ENCODE measurements around the gene STKLD1.

STKLD1 gene

GRCh38 chr9:133345596-133345995 lies 30.6 kb upstream of the STKLD1 start:
- DNase-seq (ENCODE audit: low spot score) = no peak

DNA sequence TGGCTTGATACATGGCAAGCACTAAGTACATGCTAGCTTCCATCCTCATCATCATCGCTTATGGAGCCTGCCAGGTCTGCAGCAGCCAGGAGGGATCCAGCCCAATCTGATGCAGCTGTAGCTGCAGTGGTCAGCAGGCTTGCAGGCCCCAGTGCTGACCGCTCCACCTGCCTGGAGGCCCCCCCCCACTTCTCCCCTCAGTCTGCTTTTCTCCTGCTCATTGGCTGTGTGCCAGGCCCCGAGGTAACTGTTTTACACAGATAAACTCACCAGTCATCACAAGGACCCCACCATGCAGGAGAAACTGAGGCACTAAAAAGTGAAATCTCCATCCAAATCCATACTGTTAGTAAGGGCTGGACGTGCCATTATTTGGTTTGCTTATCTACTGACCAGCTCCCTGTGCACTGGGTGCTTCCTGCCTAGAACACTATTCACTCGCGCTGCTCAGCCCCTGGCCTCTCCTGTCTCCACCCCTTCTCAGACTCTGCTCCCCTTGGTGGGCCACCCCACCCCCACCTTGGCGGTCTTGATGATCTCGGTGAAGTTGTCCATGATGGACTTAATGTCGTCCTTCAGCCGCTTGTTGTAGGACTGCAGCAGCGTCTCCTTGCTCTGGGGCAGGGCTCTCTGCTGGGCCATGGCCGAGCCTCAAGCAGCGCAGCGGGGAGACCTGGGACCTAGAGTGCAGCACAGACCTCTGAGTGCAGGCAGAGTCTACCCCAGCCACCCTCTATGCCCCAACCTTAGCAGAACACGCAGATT lies 30.0 kb upstream of the STKLD1 start:
- no peak for DNase-seq (ENCODE audit: low spot score)

- peak; percentile 37 for DNase-seq (ENCODE audit: low spot score)
Measured at GRCh38 chr9:133347515-133347984, 28.6 kb upstream of the STKLD1 start.

GRCh38 chr9:133347985-133348717 lies 28.0 kb upstream of the STKLD1 start, which contains the start of the genes MED22 and RPL7A:
Gene MED22 (minus strand): TSS chr9:133348131. CDS start chr9:133346662, 1,469 bp downstream.
Gene RPL7A (plus strand): TSS chr9:133348218. CDS start chr9:133348244, 26 bp downstream.
- peak; percentile 96 for DNase-seq (ENCODE audit: low spot score)

DNA sequence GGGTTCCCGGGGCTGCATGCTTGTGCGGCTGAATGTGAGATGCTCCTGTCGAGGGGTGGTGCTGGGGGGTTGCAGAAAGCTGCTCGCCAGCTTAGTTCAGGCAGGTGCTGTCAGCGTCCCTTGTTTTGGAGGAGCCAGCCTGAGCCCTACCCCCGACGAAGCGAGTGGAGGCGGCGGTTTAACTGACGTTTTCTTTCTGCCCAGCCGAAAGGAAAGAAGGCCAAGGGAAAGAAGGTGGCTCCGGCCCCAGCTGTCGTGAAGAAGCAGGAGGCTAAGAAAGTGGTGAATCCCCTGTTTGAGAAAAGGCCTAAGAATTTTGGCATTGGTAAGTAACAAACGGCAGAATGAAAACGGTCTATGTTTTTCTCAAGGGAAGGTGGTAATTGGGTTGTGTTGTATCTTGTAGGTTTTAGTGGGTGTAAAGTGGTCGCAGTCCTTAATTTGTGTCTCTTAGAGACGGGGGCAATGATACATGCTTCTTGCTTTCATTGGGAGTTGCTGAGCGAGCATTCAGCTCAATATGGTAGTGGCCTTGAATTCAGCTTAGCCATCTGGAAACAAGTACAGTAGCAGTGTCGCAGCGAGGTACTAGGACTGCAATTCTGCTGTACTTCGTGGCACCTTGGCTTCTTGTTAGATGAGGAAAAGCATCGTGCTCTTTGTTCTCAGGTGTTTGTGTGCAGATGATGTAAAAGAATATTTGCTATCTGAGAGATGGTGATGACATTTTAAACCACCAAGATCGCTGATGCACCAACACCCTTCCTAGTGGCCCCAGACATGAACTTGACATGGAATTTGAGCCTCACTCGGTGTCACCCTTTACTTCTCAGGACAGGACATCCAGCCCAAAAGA lies 27.2 kb upstream of the STKLD1 start:
- no peak for DNase-seq (ENCODE audit: low spot score)

- no peak for DNase-seq (ENCODE audit: low spot score)
Measured at GRCh38 chr9:133349965-133350616, 26.1 kb upstream of the STKLD1 start.

DNA sequence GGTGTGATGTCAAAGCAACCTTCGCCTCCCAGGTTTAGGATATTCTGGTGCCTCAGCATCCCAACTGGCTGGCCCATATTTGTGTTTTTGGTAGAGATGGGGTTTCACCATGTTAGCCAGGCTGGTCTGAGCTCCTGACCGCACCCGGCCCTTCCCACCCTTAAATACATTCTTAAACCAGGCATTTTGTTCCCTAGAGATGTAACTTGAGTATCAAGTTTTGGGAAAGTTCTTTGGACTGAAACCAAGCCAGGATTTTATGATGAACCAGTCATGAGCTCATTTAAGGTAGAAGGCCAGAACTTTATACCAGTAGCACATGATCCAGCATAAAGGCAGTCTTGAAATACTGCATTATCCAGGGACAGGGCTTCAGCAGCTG lies 24.6 kb upstream of the STKLD1 start:
- no peak for DNase-seq (ENCODE audit: low spot score)

DNA sequence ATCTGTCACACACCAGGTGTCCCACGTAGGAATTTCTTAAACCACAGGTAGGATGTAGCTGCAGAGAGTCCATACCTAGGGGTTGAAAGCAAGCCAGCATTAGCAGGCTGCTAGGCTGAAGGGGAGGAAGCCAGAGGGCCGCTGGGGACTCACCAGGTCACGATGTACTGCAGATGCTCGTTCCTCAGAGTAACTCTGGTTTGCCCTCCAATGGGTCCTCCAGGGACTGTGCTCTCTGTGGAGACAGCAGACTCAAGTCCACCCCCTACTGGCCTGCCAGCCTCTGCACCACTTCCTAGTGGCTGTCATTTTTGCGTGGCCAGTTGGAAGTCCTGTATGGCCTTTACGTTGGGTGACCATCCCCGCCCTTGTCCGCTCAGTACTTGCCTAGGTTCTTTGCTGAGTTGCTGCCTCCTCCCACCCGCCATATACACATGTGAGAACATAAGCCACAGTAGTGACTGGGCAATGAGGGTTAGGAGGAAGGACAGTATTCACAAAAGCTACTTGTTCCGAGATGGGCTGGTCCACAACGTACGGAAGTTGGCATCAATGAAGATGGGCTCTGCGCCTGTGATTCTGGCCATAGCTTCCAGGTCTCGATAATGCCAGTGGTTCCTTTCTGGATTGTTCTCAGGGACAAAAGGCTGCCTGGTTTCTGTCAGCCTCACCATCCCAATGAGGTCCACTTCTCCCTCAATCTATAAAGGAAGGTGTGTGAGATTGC lies 24.1 kb upstream of the STKLD1 start:
- DNase-seq (ENCODE audit: low spot score) = peak; percentile 30

DNA sequence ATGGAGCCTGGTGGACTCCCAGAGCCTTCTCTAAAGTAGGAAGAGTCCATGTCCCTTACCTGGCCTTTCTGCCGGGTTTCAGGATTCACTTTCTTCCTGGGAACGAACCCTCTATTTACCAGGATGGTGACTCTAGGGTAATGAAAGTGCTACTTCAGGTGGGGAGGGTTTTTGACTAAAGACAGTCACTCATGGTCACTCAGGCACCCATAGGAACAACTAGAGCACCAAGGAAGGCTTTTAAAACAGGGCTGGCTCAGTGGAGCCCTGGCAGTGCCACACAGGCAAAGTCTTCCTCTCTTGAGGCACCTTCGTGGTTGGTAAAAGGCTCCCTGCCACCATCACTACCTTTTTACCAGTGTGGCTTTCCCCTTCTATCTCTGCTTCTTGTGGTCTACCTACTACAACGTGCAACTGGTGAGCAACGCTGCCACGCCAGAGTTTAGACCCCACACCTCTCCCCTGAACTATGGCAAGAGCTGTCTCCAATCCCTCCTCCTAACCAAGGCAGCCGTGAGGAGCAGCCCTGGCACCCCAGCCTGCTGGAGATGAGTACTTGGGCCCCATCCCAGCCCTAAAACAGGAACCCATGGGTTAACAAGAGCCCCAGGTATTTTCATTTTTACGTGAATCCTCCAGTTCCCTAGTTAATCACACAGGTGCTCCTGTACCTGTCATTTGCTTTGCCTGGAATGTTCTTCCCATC lies 23.4 kb upstream of the STKLD1 start:
- no peak for DNase-seq (ENCODE audit: low spot score)

DNA sequence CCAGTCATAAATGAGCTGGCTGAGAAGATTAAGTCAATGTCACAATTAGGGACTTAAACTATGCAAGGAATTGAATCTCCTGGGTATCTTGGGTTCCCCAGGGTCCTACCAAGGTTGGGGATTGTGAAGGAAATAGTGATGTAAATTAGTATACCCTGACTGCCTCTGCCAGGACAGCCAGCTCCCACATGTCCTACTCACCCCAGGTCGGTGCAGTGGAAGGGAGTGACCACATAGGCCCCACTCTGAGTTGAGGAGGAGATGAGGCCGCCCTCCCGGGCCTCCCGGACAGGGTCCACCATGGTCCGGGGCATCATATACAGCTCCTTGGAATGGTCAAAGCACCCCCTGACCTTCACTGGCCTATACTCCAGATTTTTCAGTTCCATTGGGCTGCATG lies 22.6 kb upstream of the STKLD1 start:
- no peak for DNase-seq (ENCODE audit: low spot score)

- no peak for DNase-seq (ENCODE audit: low spot score)
Measured at GRCh38 chr9:133354766-133355165, 21.4 kb upstream of the STKLD1 start.

DNA sequence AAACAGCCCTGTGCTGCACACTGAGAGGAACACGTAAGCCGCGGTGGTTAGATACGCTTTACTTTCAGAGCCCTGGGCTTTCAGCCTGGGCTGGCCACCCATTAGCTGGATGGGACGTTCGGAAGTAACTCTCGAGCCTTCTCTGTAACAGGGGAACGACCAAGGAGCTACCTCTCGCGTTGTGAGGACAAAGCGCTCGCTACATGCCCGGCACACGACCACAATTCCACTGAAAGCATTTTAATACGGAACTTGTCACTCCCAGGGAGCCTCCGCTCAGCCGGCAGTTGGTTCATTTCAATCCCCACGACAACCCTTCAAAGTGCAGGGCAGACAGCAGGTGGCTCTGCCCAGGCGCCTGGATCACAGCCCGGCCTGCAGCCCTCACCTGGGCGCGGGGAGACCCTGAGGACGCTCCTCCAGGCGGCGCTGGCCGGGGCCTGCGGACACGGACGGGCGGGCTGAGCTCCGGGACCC lies 20.2 kb upstream of the STKLD1 start:
- DNase-seq (ENCODE audit: low spot score) = no peak

- peak; percentile 90 for DNase-seq (ENCODE audit: low spot score)
Measured at GRCh38 chr9:133356391-133357091, 19.6 kb upstream of the STKLD1 start, which contains the start of the genes SURF1 and SURF2. Gene SURF1 (minus strand): TSS chr9:133356487. CDS start chr9:133356453, 34 bp downstream. Gene SURF2 (plus strand): TSS chr9:133356550. CDS start chr9:133356593, 43 bp downstream.

DNA sequence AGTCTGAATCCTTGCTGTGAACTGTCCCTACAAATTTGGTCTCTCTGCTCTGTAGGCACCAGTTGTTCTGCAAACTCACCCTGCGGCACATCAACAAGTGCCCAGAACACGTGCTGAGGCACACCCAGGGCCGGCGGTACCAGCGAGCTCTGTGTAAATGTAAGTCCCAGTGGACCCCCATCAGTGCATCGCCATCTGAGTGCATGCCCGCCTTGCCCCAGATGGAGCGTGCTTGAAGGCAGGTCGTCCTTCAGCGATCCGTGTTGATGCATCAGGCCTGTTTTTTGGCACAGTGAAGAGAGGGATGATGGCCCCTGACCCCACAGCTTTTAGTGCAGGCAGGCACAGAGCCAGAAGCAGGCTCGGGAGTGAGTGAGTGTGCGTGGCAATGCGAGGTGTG lies 18.5 kb upstream of the STKLD1 start:
- no peak for DNase-seq (ENCODE audit: low spot score)

DNA sequence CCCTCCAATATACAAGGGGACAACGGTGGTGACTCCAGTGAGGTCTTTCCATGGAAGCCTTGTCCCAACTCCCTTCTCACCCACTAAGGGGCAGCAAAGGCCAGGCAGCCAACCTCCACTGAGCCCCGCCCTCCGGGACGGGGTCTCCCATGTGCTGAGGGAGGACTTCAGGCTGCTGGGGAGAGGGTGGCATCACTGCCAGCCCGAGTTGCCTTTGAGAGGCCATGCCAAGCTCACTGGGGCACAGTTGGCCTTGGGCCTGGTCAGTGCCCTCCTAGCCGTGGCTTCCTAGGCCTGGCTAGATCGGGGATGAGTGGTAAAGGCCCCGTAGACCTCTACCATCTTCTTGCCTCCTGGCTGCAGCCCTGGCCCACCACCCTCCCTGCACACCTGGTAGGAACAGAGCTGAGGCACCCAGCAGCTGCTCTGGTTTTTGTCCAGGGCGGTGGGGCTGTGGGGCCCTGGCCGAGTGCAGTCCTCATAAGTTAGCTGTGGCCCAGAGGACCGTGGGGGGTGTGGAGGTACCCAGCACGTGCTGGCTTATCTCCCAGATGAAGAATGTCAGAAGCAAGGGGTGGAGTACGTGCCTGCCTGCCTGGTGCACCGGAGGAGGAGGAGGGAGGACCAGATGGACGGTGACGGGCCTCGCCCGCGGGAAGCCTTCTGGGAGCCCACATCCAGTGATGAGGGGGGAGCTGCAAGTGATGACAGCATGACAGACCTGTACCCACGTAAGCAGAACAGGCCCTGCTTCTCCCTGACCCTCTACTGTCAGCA lies 16.6 kb upstream of the STKLD1 start:
- peak; percentile 65 for DNase-seq (ENCODE audit: low spot score)

DNA sequence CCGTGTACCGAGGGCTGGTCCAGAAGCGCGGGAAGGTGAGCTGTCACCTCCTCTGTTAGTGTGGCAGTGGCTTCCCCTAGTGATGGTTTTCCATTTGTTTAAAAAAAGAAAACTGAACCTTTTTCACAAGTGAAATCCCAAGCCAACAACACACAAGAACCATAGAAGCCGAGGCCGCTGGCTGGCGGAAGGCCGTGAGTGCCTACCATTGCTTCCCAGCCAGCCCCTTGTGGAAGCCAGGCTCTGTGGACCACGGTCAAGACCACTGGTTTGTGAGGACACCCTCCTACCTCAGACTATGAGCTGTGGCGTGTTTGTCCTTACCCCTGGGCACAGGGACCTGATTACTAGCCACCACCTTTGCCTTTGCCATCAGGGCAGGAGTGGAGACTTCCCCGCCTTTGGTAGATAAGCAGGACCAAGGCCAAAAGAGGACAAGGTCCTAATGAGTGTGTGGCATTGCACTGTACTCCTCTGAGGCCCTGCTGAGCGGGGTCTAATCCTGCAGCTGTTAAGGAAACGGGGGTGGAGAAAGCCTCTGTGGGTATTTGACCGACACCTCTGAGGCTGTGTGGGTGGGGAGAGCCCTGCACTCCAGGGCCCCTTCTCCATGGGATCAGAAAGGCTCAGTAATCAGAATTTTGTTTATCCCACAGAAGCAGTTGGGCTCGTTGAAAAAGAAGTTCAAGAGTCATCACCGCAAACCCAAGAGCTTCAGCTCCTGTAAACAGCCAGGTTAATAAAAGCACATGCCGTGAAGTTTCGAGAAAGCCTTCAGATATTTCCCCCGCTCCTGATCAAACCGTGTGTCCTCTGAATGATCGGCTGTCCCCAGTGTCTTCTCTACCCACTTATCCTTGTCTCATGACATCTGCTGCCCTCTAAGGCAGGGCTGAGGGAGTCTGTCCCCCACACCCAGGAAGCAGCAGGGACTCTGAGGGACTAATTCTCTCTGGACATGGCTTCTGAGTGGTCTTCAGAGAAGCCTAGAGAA lies 15.5 kb upstream of the STKLD1 start:
- DNase-seq (ENCODE audit: low spot score) = peak; percentile 36

- DNase-seq (ENCODE audit: low spot score) = no peak
Measured at GRCh38 chr9:133361507-133362092, 14.6 kb upstream of the STKLD1 start.
